Suppressor macrophage treated with lipopolysaccharide for 4 hours (primary cell): Measurements from ENCODE around the gene NUP62.

Experiments used
- DNase-seq: peaks from one replicate; pipeline ENCODE4 v3.0.0-alpha.2; 2020

Gene NUP62

DNA sequence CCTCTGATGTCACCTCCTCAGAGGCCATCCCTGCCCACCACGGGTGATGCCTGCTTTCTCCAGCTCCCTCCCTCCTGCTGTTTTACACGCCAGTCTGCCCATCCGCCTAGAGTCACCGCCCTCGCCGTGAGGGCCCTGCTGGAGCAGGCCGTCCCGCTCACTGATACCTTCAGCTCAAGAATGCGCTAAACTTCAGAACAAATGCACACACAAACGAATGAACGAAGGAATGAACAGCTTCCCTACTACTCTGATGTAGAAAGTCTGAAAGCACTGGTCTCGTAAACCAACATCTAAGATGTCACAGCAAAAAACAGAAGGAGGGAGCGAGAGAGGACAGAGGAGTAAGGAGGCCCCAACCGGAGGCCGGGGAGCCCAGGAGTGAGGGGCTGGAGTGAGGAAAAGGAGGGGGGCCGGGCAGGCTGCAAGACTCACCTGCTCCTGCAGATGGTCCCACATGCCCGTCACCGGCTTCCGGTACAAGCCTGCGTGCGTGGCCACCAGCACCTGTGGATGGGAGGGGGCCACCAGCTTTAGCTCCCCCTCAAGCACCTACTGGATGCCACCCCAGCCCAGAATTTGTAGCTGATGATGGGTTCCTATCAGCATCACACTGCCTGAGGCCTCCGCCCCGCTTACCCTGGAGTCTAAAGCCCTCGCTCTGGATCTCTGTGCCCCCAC lies 65.9 kb downstream of the NUP62 start:
- no peak for DNase-seq

DNA sequence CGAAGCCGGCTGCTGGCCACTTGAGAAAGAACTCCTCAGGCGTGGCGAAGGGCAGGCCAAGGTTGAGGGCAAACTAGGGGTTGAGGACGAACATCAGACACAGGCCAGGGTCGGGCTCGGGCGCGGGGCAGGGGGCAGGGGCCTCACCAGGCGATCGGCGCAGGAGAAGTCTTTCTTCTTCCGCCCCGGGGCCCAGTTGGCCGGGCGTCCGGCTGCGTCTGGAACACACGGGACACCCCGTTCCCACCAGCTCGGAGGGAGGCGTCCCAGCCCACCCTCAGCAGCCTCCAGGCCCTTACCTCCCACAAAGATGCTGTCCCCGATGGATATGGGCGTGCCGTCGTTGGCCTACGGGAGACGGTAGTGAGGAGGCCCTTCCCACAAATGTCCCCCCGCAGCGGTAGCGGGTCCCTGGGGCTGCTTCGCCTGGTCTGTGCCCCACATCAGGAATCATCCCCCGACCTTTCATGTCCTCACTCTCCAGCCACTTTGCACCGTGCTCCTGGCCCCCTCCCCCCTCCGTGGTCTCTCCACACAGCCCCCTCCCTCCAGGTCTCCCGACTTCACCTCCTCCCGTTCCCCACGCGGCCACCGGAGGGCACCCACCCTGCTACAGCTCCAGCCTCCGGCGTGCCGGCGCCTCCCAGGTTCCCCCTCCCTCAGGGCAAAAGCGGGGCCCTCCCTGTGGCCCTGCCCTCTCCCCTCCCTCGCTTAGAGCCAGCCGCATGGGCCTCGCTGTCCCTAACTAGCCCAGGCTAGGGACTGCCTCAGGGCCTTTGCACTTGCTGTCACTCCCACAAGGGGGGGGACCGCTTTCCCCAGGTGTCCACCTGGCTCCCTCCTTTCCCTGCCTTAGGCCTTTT lies 66.7 kb downstream of the NUP62 start:
- DNase-seq, result no peak

DNA sequence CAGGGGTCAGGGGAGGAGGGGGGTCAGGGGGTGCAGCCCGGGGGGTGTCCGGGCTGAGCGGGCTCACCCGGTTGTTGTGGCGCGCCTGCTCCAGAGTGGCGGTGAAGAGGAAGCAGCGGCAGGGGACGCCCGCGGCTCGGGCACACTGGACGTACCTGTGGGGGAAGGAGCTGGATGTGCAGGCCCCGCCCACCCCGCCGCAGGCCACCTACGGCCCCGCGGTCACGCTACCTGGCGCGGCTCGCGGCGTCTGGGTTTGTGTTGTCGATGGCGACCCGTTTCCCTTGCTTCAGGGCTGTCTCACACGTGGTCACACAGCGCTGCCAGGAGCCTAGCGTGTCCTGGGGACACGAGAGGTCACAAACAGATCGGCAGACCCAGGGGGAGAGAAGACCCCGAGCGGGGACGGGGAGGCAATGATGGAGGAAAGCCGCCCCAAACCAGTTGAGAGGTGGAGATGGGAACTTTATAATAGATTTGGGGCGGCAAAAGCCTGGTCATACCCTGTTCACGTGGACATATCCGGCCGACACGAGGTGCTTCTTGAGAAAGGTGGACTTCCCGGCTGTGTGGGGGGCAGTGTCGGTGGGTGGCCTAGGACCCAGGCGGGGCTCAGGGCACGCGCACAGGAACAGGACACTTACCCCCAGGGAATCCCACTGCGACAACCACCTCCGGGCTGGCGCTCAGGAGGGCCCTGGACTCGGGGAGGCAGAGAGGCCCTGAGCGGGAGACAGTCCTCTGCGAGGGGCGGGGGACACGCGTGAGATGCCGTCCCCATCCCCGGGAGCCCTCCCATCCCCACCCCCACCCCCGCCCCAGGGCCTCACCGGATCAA lies 67.5 kb downstream of the NUP62 start:
- no peak for DNase-seq

DNA sequence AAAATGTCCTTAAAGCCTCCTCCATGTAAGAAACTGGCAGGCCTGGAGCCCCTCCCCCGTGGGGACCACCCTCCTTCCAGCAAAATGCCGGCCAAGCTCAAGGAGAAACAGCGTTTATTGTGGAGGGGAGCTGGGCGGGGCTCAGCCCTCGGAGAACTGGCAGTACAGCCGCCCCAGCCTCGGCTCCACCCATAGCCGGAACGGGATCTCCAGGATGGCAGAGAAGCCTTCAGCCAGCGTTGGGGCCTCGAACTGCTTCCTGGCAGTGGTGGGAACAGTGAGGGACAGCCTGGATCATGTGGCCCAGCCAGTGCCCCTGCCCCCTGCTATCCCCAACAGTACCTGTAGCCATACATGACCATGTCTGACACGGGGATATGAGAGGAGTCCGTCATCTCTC lies 68.2 kb downstream of the NUP62 start:
- DNase-seq, result no peak

DNA sequence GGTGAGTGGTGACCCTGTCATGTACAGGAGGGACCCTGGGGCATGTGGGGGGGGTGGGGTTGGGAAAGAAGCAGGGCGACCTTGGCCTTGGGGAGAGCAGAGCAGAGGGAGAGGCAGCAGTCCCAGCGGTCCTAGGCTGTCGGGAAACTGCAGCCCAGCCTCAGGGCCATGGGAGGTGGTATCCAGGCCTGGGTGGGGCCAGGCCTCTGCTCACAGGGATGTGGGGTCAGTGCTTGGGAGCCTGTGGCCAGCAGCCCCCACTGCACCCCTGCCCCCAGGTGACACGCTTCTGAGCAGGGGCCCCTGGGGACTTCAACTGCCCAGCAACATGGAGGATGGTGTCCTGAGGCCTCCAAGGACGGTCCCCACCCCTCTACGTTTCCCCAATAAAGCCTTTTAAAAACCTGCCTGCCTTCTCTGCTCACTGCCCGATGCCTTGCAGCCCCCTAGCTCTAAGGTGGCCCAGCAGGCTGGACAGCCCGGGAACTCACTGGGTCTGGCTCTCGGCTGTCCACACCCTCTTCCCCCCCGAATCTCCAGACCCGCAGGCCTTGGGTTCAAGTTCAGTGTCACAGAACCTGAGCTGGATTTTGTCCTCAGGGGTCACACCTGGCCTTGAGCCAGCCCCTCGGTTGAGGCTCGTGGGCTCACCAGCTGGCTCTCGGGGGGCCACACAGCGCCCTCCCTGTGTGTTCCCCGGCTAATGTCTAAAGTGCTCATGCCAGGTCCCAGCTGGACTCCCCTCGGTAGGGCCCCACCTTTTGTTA lies 68.8 kb downstream of the NUP62 start:
- DNase-seq, result no peak

DNA sequence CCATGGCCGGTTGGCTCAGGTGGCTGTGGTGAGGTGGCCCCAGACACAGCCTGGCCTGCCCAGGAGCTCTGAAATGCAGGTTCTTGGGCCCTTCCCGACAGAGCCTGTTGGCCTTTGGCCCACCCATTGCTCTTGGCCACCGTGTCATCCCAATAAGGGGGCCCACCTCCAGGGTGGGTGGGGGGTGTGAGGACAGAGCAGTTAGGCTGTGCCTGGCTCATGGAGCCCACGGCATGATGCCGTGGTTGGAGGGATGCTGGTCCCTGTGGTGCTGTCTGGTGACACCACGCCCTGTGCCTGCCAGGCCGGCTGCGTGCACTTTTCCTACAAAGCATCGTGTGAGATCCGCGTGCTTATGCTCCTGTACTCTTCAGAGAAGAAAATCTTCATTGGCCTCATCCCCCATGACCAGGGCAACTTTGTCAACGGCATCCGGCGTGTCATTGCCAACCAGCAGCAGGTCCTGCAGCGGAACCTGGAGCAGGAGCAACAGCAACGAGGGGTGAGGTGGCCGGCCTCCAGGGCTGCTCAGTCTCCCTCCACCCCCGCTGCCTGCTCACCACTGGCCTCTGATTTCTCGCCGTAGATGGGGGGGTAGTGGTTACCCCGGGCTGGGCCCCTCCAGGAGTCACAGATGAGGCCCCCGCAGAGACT lies 69.5 kb downstream of the NUP62 start:
- no peak for DNase-seq

DNA sequence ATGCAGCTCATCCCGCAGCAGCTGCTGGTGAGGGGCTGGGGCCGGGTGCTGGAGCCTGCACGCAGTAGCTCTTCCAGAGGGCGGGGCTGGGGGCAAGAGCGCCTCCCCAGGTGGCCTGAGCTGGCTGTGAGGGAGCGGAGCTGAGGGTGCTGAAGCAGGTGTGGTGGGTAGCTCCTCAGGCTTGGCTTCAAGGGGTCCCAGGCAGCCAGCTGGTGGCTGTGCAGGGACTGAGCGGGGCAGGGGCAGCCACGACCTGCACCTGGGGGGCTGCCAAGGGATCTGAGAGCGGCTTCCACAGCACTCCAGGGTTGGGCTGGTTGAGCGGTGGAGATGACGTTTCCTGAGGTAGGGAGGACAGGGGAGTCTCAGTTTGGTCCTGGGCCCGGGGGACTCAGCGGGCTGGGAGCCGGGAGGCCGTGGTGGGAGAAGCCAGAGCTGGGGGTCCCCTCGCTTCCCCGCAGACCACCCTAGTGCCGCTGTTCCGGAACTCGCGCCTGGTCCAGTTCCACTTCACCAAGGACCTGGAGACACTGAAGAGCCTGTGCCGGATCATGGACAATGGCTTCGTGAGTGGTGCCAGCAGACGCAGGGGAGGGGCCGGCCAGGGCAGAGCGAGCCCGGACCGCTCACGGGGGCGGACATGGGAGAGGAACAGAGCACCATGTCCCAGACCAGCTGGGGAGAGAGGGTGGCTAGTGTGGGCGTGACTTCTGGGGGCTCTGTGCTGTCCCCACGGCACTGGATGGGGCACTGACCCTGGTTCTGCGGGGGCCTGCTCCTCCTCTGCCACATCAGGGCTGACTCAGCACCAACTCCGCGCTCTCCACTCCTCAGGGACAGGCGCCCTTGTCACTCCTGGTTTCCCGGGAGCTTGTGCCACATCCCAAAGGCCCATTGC lies 71.0 kb downstream of the NUP62 start:
- DNase-seq, result no peak

DNA sequence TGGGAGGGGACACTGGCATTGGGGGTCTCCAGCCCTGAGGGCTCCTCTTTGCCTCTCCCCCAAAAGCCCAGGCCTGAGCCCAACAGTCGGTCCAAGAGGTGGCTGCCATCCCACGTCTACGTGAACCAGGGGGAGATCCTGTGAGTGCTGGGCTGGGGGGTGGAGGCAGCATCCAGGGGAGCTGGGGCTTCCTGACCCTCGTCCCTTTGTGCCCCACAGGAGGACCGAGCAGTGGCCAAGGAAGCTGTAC lies 71.5 kb downstream of the NUP62 start:
- DNase-seq, result no peak

DNA sequence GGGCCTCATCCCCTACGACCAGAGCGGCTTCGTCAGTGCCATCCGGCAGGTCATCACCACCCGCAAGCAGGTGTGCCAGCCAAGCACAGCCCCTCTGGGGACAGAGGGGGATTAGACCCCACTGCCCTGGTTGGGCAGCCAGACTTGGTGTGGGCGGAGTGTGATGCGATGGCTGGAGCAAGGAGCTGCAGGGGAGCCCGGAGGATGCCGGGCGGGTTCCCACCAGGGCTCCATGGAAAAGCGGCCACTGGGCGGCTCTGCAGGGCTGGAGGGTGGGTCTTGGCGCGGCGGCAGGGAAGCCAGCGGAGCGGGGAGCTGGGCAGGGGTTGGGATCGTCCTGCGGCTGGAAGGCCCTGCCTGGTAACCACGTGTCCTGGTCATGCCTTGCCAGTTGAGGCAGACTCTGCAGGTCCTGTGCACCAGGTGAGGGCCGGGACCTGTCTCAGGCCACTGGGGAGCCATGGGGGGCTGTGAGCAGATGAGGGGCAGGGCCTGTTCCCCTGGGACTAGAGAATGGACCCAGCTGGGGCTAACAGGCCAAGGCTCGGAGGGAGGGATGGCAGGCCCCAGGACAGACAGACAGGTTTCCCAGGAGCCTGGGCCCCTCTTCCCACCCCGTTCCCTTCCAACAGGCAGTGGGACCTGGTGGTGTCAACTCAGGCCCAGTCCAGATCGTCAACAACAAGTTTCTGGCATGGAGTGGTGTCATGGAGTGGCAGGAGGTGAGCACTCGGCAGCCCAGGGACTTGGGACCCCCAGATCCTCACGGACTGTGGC lies 72.1 kb downstream of the NUP62 start:
- DNase-seq, result no peak
